Measurements from ENCODE around the gene CDH13. TPM values are rescaled to one million over a fixed set of nuclear protein-coding genes. Genes with fewer than 3 reads are reported as not detected.

The CDH13 gene
- total RNA-seq, 1 donor from 2014 or later = 14.3 TPM

- TF ChIP-seq, protein P1, sequence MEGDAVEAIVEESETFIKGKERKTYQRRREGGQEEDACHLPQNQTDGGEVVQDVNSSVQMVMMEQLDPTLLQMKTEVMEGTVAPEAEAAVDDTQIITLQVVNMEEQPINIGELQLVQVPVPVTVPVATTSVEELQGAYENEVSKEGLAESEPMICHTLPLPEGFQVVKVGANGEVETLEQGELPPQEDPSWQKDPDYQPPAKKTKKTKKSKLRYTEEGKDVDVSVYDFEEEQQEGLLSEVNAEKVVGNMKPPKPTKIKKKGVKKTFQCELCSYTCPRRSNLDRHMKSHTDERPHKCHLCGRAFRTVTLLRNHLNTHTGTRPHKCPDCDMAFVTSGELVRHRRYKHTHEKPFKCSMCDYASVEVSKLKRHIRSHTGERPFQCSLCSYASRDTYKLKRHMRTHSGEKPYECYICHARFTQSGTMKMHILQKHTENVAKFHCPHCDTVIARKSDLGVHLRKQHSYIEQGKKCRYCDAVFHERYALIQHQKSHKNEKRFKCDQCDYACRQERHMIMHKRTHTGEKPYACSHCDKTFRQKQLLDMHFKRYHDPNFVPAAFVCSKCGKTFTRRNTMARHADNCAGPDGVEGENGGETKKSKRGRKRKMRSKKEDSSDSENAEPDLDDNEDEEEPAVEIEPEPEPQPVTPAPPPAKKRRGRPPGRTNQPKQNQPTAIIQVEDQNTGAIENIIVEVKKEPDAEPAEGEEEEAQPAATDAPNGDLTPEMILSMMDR (IDR thresholded peaks at IDR 0.05) = no peak
- Histone ChIP-seq H3K27ac (no peak overlapping the region), H3K36me3 (no peaks in the 10 kb centered on the region), H3K4me1 (no peaks in the 10 kb centered on the region), H3K9me3 (no peaks in the 10 kb centered on the region), H3K4me3 (no peak overlapping the region), H3K27me3 (ENCODE audit: low read depth) (no peaks in the 10 kb centered on the region)
- DNase-seq (no peak), ATAC-seq (no peak)
- intact Hi-C loops (cut with DNase I) = no loop called here
Observed at GRCh38 chr16:82987767-82988166, 361.0 kb downstream of the CDH13 start.

- Histone ChIP-seq H3K4me1 (no peaks in the 10 kb centered on the region), H3K27ac (no peak overlapping the region), H3K9me3 (no peaks in the 10 kb centered on the region), H3K4me3 (no peak overlapping the region), H3K27me3 (ENCODE audit: low read depth) (no peaks in the 10 kb centered on the region), H3K36me3 (no peaks in the 10 kb centered on the region)
- DNase-seq = no peak
- TF ChIP-seq, protein P1 (IDR thresholded peaks at IDR 0.05) = no peak
- no peak for ATAC-seq
- intact Hi-C loops (cut with DNase I) = no loop called here
Observed at GRCh38 chr16:82990155-82990554, 363.4 kb downstream of the CDH13 start.

GRCh38 chr16:82991410-82991809, 364.6 kb downstream of the CDH13 start:
- no peaks in the 10 kb centered on the region for H3K4me1 ChIP-seq
- H3K27me3 ChIP-seq (ENCODE audit: low read depth) = no peaks in the 10 kb centered on the region
- H3K4me3 ChIP-seq = no peak overlapping the region
- H3K9me3 ChIP-seq = no peaks in the 10 kb centered on the region
- TF ChIP-seq, protein P1 (IDR thresholded peaks at IDR 0.05) = no peak
- H3K27ac ChIP-seq = no peak overlapping the region
- ATAC-seq (no peak), DNase-seq (no peak)
- no peaks in the 10 kb centered on the region for H3K36me3 ChIP-seq
- intact Hi-C loops (cut with DNase I) = no loop called here

GRCh38 chr16:82991966-82992675, 365.4 kb downstream of the CDH13 start:
- ATAC-seq (no peak), DNase-seq (no peak)
- intact Hi-C loops (cut with DNase I) = no loop called here
- Histone ChIP-seq H3K4me1 (no peaks in the 10 kb centered on the region), H3K4me3 (no peak overlapping the region), H3K27me3 (ENCODE audit: low read depth) (no peaks in the 10 kb centered on the region), H3K9me3 (no peaks in the 10 kb centered on the region), H3K36me3 (no peaks in the 10 kb centered on the region), H3K27ac (no peak overlapping the region)
- TF ChIP-seq, protein P1 (IDR thresholded peaks at IDR 0.05) = no peak

DNA sequence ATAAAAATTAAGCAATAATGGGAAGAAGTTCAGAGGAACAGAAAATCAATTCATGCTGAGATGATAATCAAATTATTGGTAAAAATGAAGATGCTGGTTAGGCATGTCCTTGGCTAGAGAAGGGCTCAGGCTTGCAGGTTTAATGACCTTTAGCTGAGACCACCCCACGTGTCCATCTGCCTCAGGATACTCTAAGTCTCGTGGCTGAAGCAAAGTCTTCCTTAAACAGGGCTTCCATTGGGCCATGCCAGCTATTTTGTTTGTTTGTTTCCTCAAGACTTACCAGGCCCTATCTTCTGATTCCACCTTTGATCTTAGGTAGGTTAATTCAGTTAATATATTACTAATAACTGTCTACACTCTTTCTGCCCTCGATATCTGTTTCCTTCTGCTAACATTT, 366.0 kb downstream of the CDH13 start:
- no peaks in the 10 kb centered on the region for H3K4me1 ChIP-seq
- ATAC-seq = no peak
- H3K9me3 ChIP-seq = no peaks in the 10 kb centered on the region

More for the DNA sequence above, 366.0 kb downstream of the CDH13 start:
- intact Hi-C loops (cut with DNase I) = no loop called here
- TF ChIP-seq, protein P1 (IDR thresholded peaks at IDR 0.05) = no peak
- Histone ChIP-seq H3K27ac (no peak overlapping the region), H3K36me3 (no peaks in the 10 kb centered on the region), H3K27me3 (ENCODE audit: low read depth) (no peaks in the 10 kb centered on the region), H3K4me3 (no peak overlapping the region)
- DNase-seq = no peak
